ENCODE measurements around the gene CARD11.

The CARD11 gene

GRCh38 chr7:3010161-3010560 is 33.5 kb downstream of the CARD11 start:
- Histone ChIP-seq H3K79me2 (ENCODE audit: insufficient read depth, low read length) (peaks cover 9% of the 10 kb centered on the region; the same call in 1 of the 2 replicates), H3K9ac (ENCODE audit: low read depth, low read length, poor library complexity, severe bottlenecking) (no peak overlapping the region), H3K27me3 (ENCODE audit: insufficient read depth, low read length, poor library complexity, severe bottlenecking) (no peaks in the 10 kb centered on the region), H3K9me3 (ENCODE audit: insufficient read depth, low read depth, low read length) (no peaks in the 10 kb centered on the region), H3K36me3 (ENCODE audit: insufficient read depth, low read length) (peaks cover 4% of the 10 kb centered on the region; the same call in 1 of the 2 replicates), H3K4me3 (ENCODE audit: low read length, poor library complexity, severe bottlenecking) (no peak overlapping the region), H3K9me2 (replicated peaks; ENCODE audit: low read depth, low read length) (no peaks in the 10 kb centered on the region), H3F3A (ENCODE audit: low read depth) (no peaks in the 10 kb centered on the region), H3K4me1 (ENCODE audit: insufficient read depth, low read length, poor library complexity, severe bottlenecking) (no peaks in the 10 kb centered on the region), H4K20me1 (ENCODE audit: insufficient read depth, low read length, poor library complexity, severe bottlenecking) (no peaks in the 10 kb centered on the region), H2AFZ (ENCODE audit: low read length) (no peak overlapping the region), H3K4me2 (ENCODE audit: low read depth, low read length, poor library complexity, severe bottlenecking) (no peak overlapping the region)
- TF ChIP-seq CTCF (conservative IDR thresholded peaks at IDR 0.05; ENCODE audit: low read length): no peak
- TF ChIP-seq EZH2phosphoT487 (IDR thresholded peaks at IDR 0.05; ENCODE audit: borderline replicate concordance): no peak

GRCh38 chr7:3009086-3009485 is 34.6 kb downstream of the CARD11 start:
- Histone ChIP-seq H3K9me3 (ENCODE audit: insufficient read depth, low read depth, low read length) (no peaks in the 10 kb centered on the region), H4K20me1 (ENCODE audit: insufficient read depth, low read length, poor library complexity, severe bottlenecking) (no peaks in the 10 kb centered on the region), H3K36me3 (ENCODE audit: insufficient read depth, low read length) (peaks cover 4% of the 10 kb centered on the region; the same call in 1 of the 2 replicates), H3K4me3 (ENCODE audit: low read length, poor library complexity, severe bottlenecking) (no peak overlapping the region), H3K9me2 (replicated peaks; ENCODE audit: low read depth, low read length) (no peaks in the 10 kb centered on the region), H2AFZ (ENCODE audit: low read length) (no peak overlapping the region), H3K79me2 (ENCODE audit: insufficient read depth, low read length) (peaks cover 7% of the 10 kb centered on the region; the same call in 1 of the 2 replicates), H3K4me2 (ENCODE audit: low read depth, low read length, poor library complexity, severe bottlenecking) (no peak overlapping the region), H3K9ac (ENCODE audit: low read depth, low read length, poor library complexity, severe bottlenecking) (no peak overlapping the region), H3K27me3 (ENCODE audit: insufficient read depth, low read length, poor library complexity, severe bottlenecking) (no peaks in the 10 kb centered on the region), H3K4me1 (ENCODE audit: insufficient read depth, low read length, poor library complexity, severe bottlenecking) (no peaks in the 10 kb centered on the region), H3F3A (ENCODE audit: low read depth) (no peaks in the 10 kb centered on the region)
- no peak for TF ChIP-seq EZH2phosphoT487 (IDR thresholded peaks at IDR 0.05; ENCODE audit: borderline replicate concordance)
- TF ChIP-seq CTCF (conservative IDR thresholded peaks at IDR 0.05; ENCODE audit: low read length): no peak

GRCh38 chr7:3008386-3008785 is 35.3 kb downstream of the CARD11 start:
- no peak overlapping the region for H3K4me3 ChIP-seq (ENCODE audit: low read length, poor library complexity, severe bottlenecking)
- peaks cover 5% of the 10 kb centered on the region; the same call in 1 of the 2 replicates for H3K79me2 ChIP-seq (ENCODE audit: insufficient read depth, low read length)
- no peaks in the 10 kb centered on the region for H3K4me1 ChIP-seq (ENCODE audit: insufficient read depth, low read length, poor library complexity, severe bottlenecking)
- peaks cover 4% of the 10 kb centered on the region; the same call in 1 of the 2 replicates for H3K36me3 ChIP-seq (ENCODE audit: insufficient read depth, low read length)
- TF ChIP-seq CTCF (conservative IDR thresholded peaks at IDR 0.05; ENCODE audit: low read length) (no peak), EZH2phosphoT487 (IDR thresholded peaks at IDR 0.05; ENCODE audit: borderline replicate concordance) (no peak)
- H3K27me3 ChIP-seq (ENCODE audit: insufficient read depth, low read length, poor library complexity, severe bottlenecking): no peaks in the 10 kb centered on the region
- no peak overlapping the region for H3K4me2 ChIP-seq (ENCODE audit: low read depth, low read length, poor library complexity, severe bottlenecking)
- H3K9me2 ChIP-seq (replicated peaks; ENCODE audit: low read depth, low read length): no peaks in the 10 kb centered on the region
- no peak overlapping the region for H3K9ac ChIP-seq (ENCODE audit: low read depth, low read length, poor library complexity, severe bottlenecking)
- H3K9me3 ChIP-seq (ENCODE audit: insufficient read depth, low read depth, low read length): no peaks in the 10 kb centered on the region
- H4K20me1 ChIP-seq (ENCODE audit: insufficient read depth, low read length, poor library complexity, severe bottlenecking): no peaks in the 10 kb centered on the region
- H2AFZ ChIP-seq (ENCODE audit: low read length): no peak overlapping the region
- H3F3A ChIP-seq (ENCODE audit: low read depth): no peaks in the 10 kb centered on the region
